ENCODE measurements around the gene TRIM69. TPM values are rescaled to one million over a fixed set of nuclear protein-coding genes. Genes with fewer than 3 reads are reported as not detected.

TRIM69 gene
- total and polyA plus RNA-seq, 2 of the 4 experiments (the other 2 are of a cell fraction), result 5.3 to 7.7 TPM

GRCh38 chr15:44711743-44712345 lies 24.5 kb upstream of the TRIM69 start:
- Histone ChIP-seq H3K79me1 (ENCODE audit: low read depth in 1 of 2, low read length in 2 of 2) (peaks cover 24 to 42% of the 10 kb centered on the region in 2 experiments), H4K20me1 (ENCODE audit: insufficient read depth, low read length) (peaks cover 43% of the 10 kb centered on the region), H3K18ac (ENCODE audit: low read depth, low read length) (peak overlapping the region; percentile 77), H3K23ac (ENCODE audit: low read depth, low read length) (peak overlapping the region; percentile 98), H3K4me3 (ENCODE audit: insufficient read depth, low read depth, low read length) (peak overlapping the region; percentile 83), H4K5ac (ENCODE audit: low read depth, low read length) (no peak overlapping the region), H3K27ac (ENCODE audit: insufficient read depth, low read length) (peak overlapping the region; percentile 87), H3K36me3 (ENCODE audit: control insufficient read depth, insufficient read depth, low read length) (peaks cover 11% of the 10 kb centered on the region), H4K8ac (ENCODE audit: low read depth in 2 of 2, low read length in 2 of 2) (peak overlapping the region in 1 of 2 experiments; percentile 84; a peak in 1 of 4 replicates), H3K4ac (ENCODE audit: low read depth, low read length) (peak overlapping the region; percentile 94), H3K56ac (ENCODE audit: extremely low read depth, insufficient read depth, low read length) (peak overlapping the region; percentile 93), H3K27me3 (ENCODE audit: control insufficient read depth, insufficient read depth, low read length) (no peaks in the 10 kb centered on the region), H2BK15ac (ENCODE audit: low read depth, low read length) (no peak overlapping the region), H3K4me2 (ENCODE audit: low read depth, low read length) (peak overlapping the region; percentile 86), H3K4me1 (ENCODE audit: control insufficient read depth, insufficient read depth, low read length) (0 out of 2 replicates have a peak, but pooled peaks cover 2% of the 10 kb centered on the region), H2BK120ac (ENCODE audit: low read depth, low read length) (0 out of 2 replicates have a peak overlapping the region, but pooled peaks have one; percentile 21), H2AK5ac (ENCODE audit: low read depth, low read length) (peak overlapping the region; percentile 90), H3K9ac (ENCODE audit: low read depth, low read length) (peak overlapping the region; percentile 87), H2BK5ac (ENCODE audit: low read depth, low read length, poor library complexity, severe bottlenecking) (peak overlapping the region; percentile 88), H2AFZ (replicated peaks; ENCODE audit: low read length, poor library complexity) (peak overlapping the region; percentile 98), H3K9me3 (ENCODE audit: control insufficient read depth, insufficient read depth, low read length) (no peaks in the 10 kb centered on the region), H2BK20ac (ENCODE audit: low read depth, low read length) (no peak overlapping the region), H3K9me1 (ENCODE audit: insufficient read depth, low read length) (no peaks in the 10 kb centered on the region; the same call in 1 of the 2 replicates), H2AK9ac (replicated peaks; ENCODE audit: low read depth, low read length, poor library complexity) (peak overlapping the region; percentile 99), H3K14ac (replicated peaks; ENCODE audit: low read depth, low read length) (peak overlapping the region; percentile 95), H4K91ac (ENCODE audit: insufficient read depth, low read depth, low read length) (peak overlapping the region; percentile 89)
- peak; percentile 23 for DNase-seq
- CTCF ChIA-PET, result interaction anchor here (1.3 to 1.7 kb wide), 2 partner anchors 26 to 48 kb away, joined by 6 read pairs; partner anchors contain the start of gene SPG11
- dilution Hi-C loops (cut with HindIII; ENCODE audit: low sequenced_read_pairs, unreplicated experiment) (no loop called here), intact Hi-C loops (cut with micrococcal nuclease) (loop anchor here (1.0 kb wide), 2 partner anchors 16 to 49 kb away; partner anchors contain the start of gene SPG11), in situ Hi-C loops (cut with MboI; ENCODE audit: low sequenced_read_pairs) (no loop called here)
- peak; percentile 47 for ATAC-seq (ENCODE audit: low read depth)
- POLR2A ChIA-PET (ENCODE audit: unreplicated experiment), result interaction anchor here (0.6 to 1.2 kb wide), 3 partner anchors 15 to 476 kb away, joined by 3 to 7 read pairs (median 4); partner anchors contain the start of gene SHF
- 0% methylated on average over 17 of the region's 46 CpGs; no CpG with 5 or more reads in 1 of the 2 experiments for WGBS, 2 experiments (ENCODE audit: extremely low coverage in 2 of 2, insufficient read length in 1 of 2)
- TSS peak; percentile 53 for BruUV-seq (replicated peaks)
- TF ChIP-seq RAD21 (IDR thresholded peaks at IDR 0.05; ENCODE audit: low read length) (no peak), NFE2L2 (IDR thresholded peaks at IDR 0.05; ENCODE audit: low read depth, low read length) (no peak), RCOR1 (IDR thresholded peaks at IDR 0.05; ENCODE audit: insufficient replicate concordance, low read length) (no peak), RFX5 (IDR thresholded peaks at IDR 0.05; ENCODE audit: low read depth, low read length) (no peak), CTCF (conservative IDR thresholded peaks at IDR 0.05; ENCODE audit: low read depth, low read length) (no peak), CHD1 (IDR thresholded peaks at IDR 0.05; ENCODE audit: low read depth, low read length) (0 out of 2 replicates have a peak, but pooled peaks have one; percentile 26), SMC3 (IDR thresholded peaks at IDR 0.05; ENCODE audit: low read depth, low read length) (no peak), CEBPB (IDR thresholded peaks at IDR 0.05; ENCODE audit: low read depth, low read length) (no peak), MAFK (IDR thresholded peaks at IDR 0.05; ENCODE audit: low read depth, low read length) (no peak), MXI1 (IDR thresholded peaks at IDR 0.05; ENCODE audit: borderline replicate concordance, low read depth, low read length) (0 out of 2 replicates have a peak, but pooled peaks have one; percentile 43), FOS (IDR thresholded peaks at IDR 0.05; ENCODE audit: low read depth, low read length) (no peak), MAZ (IDR thresholded peaks at IDR 0.05; ENCODE audit: borderline replicate concordance, low read depth, low read length) (0 out of 2 replicates have a peak, but pooled peaks have one; percentile 2), USF2 (IDR thresholded peaks at IDR 0.05; ENCODE audit: low read depth, low read length) (no peak), POLR2A (IDR thresholded peaks at IDR 0.05; ENCODE audit: low read depth, low read length) (no peak)

All from IMR-90 (cell line).